SU-DHL-6 (cell line): ENCODE measurements around the gene CHRNA10.

ENCODE experiments used
- H2AFZ ChIP-seq: fragments of 200-600 bp; sonication (generic); 2 replicates; pipeline ENCODE4 v1.6.1; 2014; ENCODE audit warnings: low read depth, mild to moderate bottlenecking, moderate library complexity, mixed read lengths, antibody characterized with exemption, low read length; ENCODE audit not compliant: severe bottlenecking
- H3F3A ChIP-seq: fragments of 200-600 bp; shearing (Covaris generic); 2 replicates; pipeline ENCODE4 v1.6.0; 2016; ENCODE audit warnings: antibody characterized with exemption, mild to moderate bottlenecking; ENCODE audit not compliant: insufficient read depth
- H3K27ac ChIP-seq: fragments of 200-600 bp; sonication (generic); 2 replicates; pipeline ENCODE4 v1.5.1; 2016; ENCODE audit warnings: low read depth, mild to moderate bottlenecking, low read length, moderate library complexity, mixed read lengths
- H3K27me3 ChIP-seq: fragments of 200-600 bp; sonication (generic), shearing (Covaris generic); 2 replicates; pipeline ENCODE4 v1.6.0; 2014; ENCODE audit warnings: mild to moderate bottlenecking, low read length
- H3K36me3 ChIP-seq: fragments of 200-600 bp; sonication (generic); 2 replicates; pipeline ENCODE4 v1.6.1; 2014; ENCODE audit warnings: mild to moderate bottlenecking, low read length, mixed read lengths
- H3K4me2 ChIP-seq: fragments of 300-600, 200-600 bp; shearing (Covaris generic), sonication (generic); 2 replicates; pipeline ENCODE4 v1.6.0; 2014; ENCODE audit warnings: low read length, low read depth, mild to moderate bottlenecking; ENCODE audit not compliant: poor library complexity, severe bottlenecking
- H3K4me3 ChIP-seq: fragments of 200-600 bp; sonication (generic); 2 replicates; pipeline ENCODE4 v1.5.1; 2014; ENCODE audit warnings: antibody characterized with exemption, low read length, mild to moderate bottlenecking, mixed read lengths; ENCODE audit not compliant: insufficient read depth, poor library complexity, severe bottlenecking
- H3K79me2 ChIP-seq: fragments of 200-600 bp; sonication (generic); 2 replicates; pipeline ENCODE4 v1.6.1; 2014; ENCODE audit warnings: mild to moderate bottlenecking, low read length, moderate library complexity; ENCODE audit not compliant: insufficient read depth
- H3K9ac ChIP-seq: fragments of 200-600 bp; sonication (generic); 2 replicates; pipeline ENCODE4 v1.7.0; 2014; ENCODE audit warnings: mild to moderate bottlenecking, low read length
- H3K9me2 ChIP-seq: fragments of 200-600 bp; sonication (generic); replicated peaks from 2 replicates; pipeline ENCODE4 v1.6.1; 2014; ENCODE audit warnings: low read length; ENCODE audit not compliant: insufficient read depth
- H3K9me3 ChIP-seq: fragments of 200-600 bp; sonication (generic); 2 replicates; pipeline ENCODE4 v1.6.1; 2014; ENCODE audit warnings: low read length, mixed read lengths; ENCODE audit not compliant: insufficient read depth
- H4K20me1 ChIP-seq: fragments of 200-600 bp; sonication (generic); 2 replicates; pipeline ENCODE4 v1.6.1; 2014; ENCODE audit warnings: low read depth, mild to moderate bottlenecking, antibody characterized with exemption, low read length, moderate library complexity, mixed read lengths
- CTCF ChIP-seq: fragments of 200-600 bp; sonication (generic); IDR thresholded peaks from one replicate; pipeline ENCODE4 v1.5.1; 2017; ENCODE audit warnings: antibody characterized with exemption, mild to moderate bottlenecking, low read length, moderate library complexity; ENCODE audit not compliant: insufficient read depth, poor library complexity, severe bottlenecking
- EZH2phosphoT487 ChIP-seq: fragments of 200-600 bp; sonication (generic), shearing (Covaris generic); conservative IDR thresholded peaks from 2 replicates; pipeline ENCODE4 v1.6.1; 2018; ENCODE audit warnings: mild to moderate bottlenecking, antibody characterized with exemption, low read length, moderate library complexity, mixed read lengths

Gene CHRNA10

GRCh38 chr11:3700910-3701309, 29.7 kb upstream of the CHRNA10 start:
- H4K20me1 ChIP-seq: no peaks in the 10 kb centered on the region
- H3K4me3 ChIP-seq: no peak overlapping the region
- TF ChIP-seq EZH2phosphoT487 (no peak), CTCF (no peak)
- peaks cover 19% of the 10 kb centered on the region; the same call in 1 of the 2 replicates for H3F3A ChIP-seq
- no peak overlapping the region for H3K4me2 ChIP-seq
- H3K9me3 ChIP-seq: no peaks in the 10 kb centered on the region
- no peak overlapping the region for H3K9ac ChIP-seq
- H2AFZ ChIP-seq: no peak overlapping the region
- peaks cover 68% of the 10 kb centered on the region for H3K36me3 ChIP-seq
- no peaks in the 10 kb centered on the region for H3K27me3 ChIP-seq
- H3K27ac ChIP-seq: no peak overlapping the region
- peaks cover 9% of the 10 kb centered on the region; the same call in 1 of the 2 replicates for H3K79me2 ChIP-seq
- no peaks in the 10 kb centered on the region for H3K9me2 ChIP-seq

- H3K9me2 ChIP-seq: no peaks in the 10 kb centered on the region
- no peak overlapping the region for H2AFZ ChIP-seq
- peaks cover 65% of the 10 kb centered on the region for H3K36me3 ChIP-seq
- H3K9me3 ChIP-seq: no peaks in the 10 kb centered on the region
- no peak overlapping the region for H3K9ac ChIP-seq
- H3K27me3 ChIP-seq: no peaks in the 10 kb centered on the region
- H3K4me3 ChIP-seq: no peak overlapping the region
- no peak overlapping the region for H3K4me2 ChIP-seq
- H4K20me1 ChIP-seq: no peaks in the 10 kb centered on the region
- peaks cover 9% of the 10 kb centered on the region; the same call in 1 of the 2 replicates for H3K79me2 ChIP-seq
- no peak overlapping the region for H3K27ac ChIP-seq
- peaks cover 19% of the 10 kb centered on the region; the same call in 1 of the 2 replicates for H3F3A ChIP-seq
- TF ChIP-seq CTCF: no peak
- no peak for TF ChIP-seq EZH2phosphoT487
These were observed 29.2 kb upstream of the CHRNA10 start for GRCh38 chr11:3700410-3700809.

GRCh38 chr11:3686751-3687150, 15.6 kb upstream of the CHRNA10 start:
- Histone ChIP-seq H3K9ac (no peak overlapping the region), H3K79me2 (no peaks in the 10 kb centered on the region), H3K36me3 (peaks cover 64% of the 10 kb centered on the region), H4K20me1 (no peaks in the 10 kb centered on the region), H3K9me3 (no peaks in the 10 kb centered on the region), H2AFZ (no peak overlapping the region), H3K4me3 (no peak overlapping the region), H3K4me2 (no peak overlapping the region), H3K27ac (no peak overlapping the region), H3F3A (no peaks in the 10 kb centered on the region), H3K27me3 (no peaks in the 10 kb centered on the region), H3K9me2 (no peaks in the 10 kb centered on the region)
- no peak for TF ChIP-seq CTCF
- TF ChIP-seq EZH2phosphoT487: no peak
